ENCODE data around the gene CCR6. TPM values are rescaled to one million over a fixed set of nuclear protein-coding genes. Genes with fewer than 3 reads are reported as not detected.

Gene CCR6
- total RNA-seq, 2 experiments from 2014 or later, result 0.10 to 0.35 TPM

DNA sequence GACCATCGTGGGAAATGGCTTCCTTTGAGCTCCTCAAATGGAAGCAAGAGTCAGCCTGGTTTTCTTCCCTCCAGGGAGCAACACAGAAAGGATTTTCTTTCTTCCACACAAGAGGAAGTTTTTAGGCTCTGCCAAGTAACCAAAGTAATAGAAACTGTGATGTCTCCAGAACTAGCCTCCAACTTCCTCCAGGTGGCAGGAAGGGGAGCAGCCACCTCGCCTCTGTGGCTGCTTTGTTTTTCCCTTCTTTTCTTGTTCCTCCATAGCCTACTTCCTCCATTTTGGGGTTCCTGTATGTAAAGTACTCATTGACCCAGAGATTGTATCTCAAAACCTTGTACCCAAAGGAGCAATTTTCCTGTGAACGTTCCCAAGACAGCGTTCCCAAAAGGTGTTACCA is 32.7 kb upstream of the CCR6 start:
- Histone ChIP-seq H3K4me1 (ENCODE audit: insufficient read depth, low read length, poor library complexity, severe bottlenecking) (peaks cover 78% of the 10 kb centered on the region), H4K20me1 (ENCODE audit: insufficient read depth, low read length) (no peaks in the 10 kb centered on the region), H3K4me2 (ENCODE audit: low read length) (peak overlapping the region; percentile 66), H3K36me3 (ENCODE audit: insufficient read depth, low read length) (peaks cover 4% of the 10 kb centered on the region; the same call in 1 of the 2 replicates), H3K4me3 (ENCODE audit: low read depth, low read length, poor library complexity, severe bottlenecking) (peak overlapping the region; percentile 40), H3K9me2 (ENCODE audit: insufficient read depth, low read length) (no peaks in the 10 kb centered on the region), H3K79me2 (ENCODE audit: insufficient read depth, low read depth, low read length) (no peaks in the 10 kb centered on the region), H3K27ac (ENCODE audit: low read depth, low read length, poor library complexity, severe bottlenecking) (peak overlapping the region; percentile 78), H3K9me3 (ENCODE audit: low read length) (peaks cover 19% of the 10 kb centered on the region), H2AFZ (ENCODE audit: low read length) (peak overlapping the region; percentile 32; the same call in 1 of the 2 replicates)
- POLR2A ChIA-PET, result interaction anchor here (0.7 to 10.2 kb wide), 3 partner anchors 9 to 43 kb away, joined by 3 to 96 read pairs (median 30); partner anchors contain the start of gene CCR6
- intact Hi-C loops (cut with micrococcal nuclease; ENCODE audit: unreplicated experiment), result loop anchor here (5.0 kb wide), 1 partner anchor 43 kb away; no protein-coding TSS in a partner anchor
- CTCF ChIA-PET (ENCODE audit: unreplicated experiment), result interaction anchor here (2.0 kb wide), 1 partner anchor 32 kb away, joined by 7 read pairs; the partner anchor contains the start of gene CCR6
- no peak for TF ChIP-seq EZH2phosphoT487 (IDR thresholded peaks at IDR 0.05; ENCODE audit: borderline replicate concordance, low read depth, low read length)
- TF ChIP-seq, protein P1, sequence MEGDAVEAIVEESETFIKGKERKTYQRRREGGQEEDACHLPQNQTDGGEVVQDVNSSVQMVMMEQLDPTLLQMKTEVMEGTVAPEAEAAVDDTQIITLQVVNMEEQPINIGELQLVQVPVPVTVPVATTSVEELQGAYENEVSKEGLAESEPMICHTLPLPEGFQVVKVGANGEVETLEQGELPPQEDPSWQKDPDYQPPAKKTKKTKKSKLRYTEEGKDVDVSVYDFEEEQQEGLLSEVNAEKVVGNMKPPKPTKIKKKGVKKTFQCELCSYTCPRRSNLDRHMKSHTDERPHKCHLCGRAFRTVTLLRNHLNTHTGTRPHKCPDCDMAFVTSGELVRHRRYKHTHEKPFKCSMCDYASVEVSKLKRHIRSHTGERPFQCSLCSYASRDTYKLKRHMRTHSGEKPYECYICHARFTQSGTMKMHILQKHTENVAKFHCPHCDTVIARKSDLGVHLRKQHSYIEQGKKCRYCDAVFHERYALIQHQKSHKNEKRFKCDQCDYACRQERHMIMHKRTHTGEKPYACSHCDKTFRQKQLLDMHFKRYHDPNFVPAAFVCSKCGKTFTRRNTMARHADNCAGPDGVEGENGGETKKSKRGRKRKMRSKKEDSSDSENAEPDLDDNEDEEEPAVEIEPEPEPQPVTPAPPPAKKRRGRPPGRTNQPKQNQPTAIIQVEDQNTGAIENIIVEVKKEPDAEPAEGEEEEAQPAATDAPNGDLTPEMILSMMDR (conservative IDR thresholded peaks at IDR 0.05; ENCODE audit: low read length), result peak; percentile 46
- peak; percentile 57 for DNase-seq (ENCODE audit: low spot score)
- no TSS peak for BruUV-seq (replicated peaks)

DNA sequence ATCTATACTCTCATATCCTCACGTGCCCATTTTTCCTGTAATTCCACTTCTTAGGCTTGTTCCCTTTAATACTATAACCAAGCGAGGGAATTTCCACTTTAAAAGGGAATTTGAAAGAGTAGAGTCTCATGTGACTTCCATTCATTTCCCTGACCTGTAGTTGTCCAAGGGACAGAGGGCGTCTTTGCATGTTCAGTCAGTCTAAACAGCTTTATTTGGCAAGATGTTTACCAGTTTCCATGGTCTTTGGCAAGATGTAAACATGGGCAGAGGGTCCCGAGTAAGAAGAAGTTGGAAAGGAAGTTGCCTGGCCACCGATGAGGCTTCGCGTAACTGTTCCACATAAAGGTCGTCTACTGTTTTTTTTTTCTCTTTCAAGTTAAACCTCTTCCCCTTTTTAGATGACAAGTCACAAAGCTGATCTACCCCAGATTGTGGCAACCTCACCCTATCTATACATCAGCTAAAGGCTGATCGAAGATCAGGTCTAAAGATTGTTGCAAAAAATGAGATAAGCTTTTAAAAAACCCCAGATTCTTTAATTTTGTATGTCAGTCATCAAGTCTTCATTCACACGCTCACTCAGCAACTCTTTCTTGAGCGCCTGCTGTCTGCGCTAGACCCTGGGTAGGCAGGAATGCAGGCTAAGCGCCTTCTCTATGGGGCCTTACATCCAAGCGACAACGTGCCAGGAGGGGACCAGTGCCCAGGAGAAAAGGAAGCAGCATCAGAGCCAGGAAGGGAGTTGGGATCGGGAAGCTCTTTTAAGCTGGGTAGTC is 31.7 kb upstream of the CCR6 start:
- BruUV-seq (replicated peaks), result no TSS peak
- Histone ChIP-seq H2AFZ (ENCODE audit: low read length) (peak overlapping the region; percentile 32; the same call in 1 of the 2 replicates), H3K4me2 (ENCODE audit: low read length) (peak overlapping the region; percentile 66), H3K9me3 (ENCODE audit: low read length) (peaks cover 19% of the 10 kb centered on the region), H4K20me1 (ENCODE audit: insufficient read depth, low read length) (no peaks in the 10 kb centered on the region), H3K9me2 (ENCODE audit: insufficient read depth, low read length) (no peaks in the 10 kb centered on the region), H3K4me1 (ENCODE audit: insufficient read depth, low read length, poor library complexity, severe bottlenecking) (peaks cover 88% of the 10 kb centered on the region), H3K79me2 (ENCODE audit: insufficient read depth, low read depth, low read length) (no peaks in the 10 kb centered on the region), H3K4me3 (ENCODE audit: low read depth, low read length, poor library complexity, severe bottlenecking) (peak overlapping the region; percentile 18), H3K36me3 (ENCODE audit: insufficient read depth, low read length) (peaks cover 4% of the 10 kb centered on the region; the same call in 1 of the 2 replicates), H3K27ac (ENCODE audit: low read depth, low read length, poor library complexity, severe bottlenecking) (peak overlapping the region; percentile 78)
- no peak for TF ChIP-seq EZH2phosphoT487 (IDR thresholded peaks at IDR 0.05; ENCODE audit: borderline replicate concordance, low read depth, low read length)
- TF ChIP-seq, protein P1 (conservative IDR thresholded peaks at IDR 0.05; ENCODE audit: low read length), result no peak
- intact Hi-C loops (cut with micrococcal nuclease; ENCODE audit: unreplicated experiment), result loop anchor here (5.0 kb wide), 1 partner anchor 44 kb away; no protein-coding TSS in a partner anchor
- DNase-seq (ENCODE audit: low spot score), result peak; percentile 67
- CTCF ChIA-PET (ENCODE audit: unreplicated experiment), result interaction anchor here (0.7 to 2.0 kb wide), 3 partner anchors 31 to 92 kb away, joined by 3 to 7 read pairs (median 3); partner anchors contain the start of genes CCR6 and CEP43
- POLR2A ChIA-PET, result interaction anchor here (0.6 to 10.2 kb wide), 13 partner anchors 7 to 565 kb away, joined by 3 to 96 read pairs (median 3); partner anchors contain the start of gene CCR6

Data from OCI-LY7 (cell line).